HG03135 (cell line): ENCODE data around the gene PLXNA1.

Source experiments
- ATAC-seq: cut with Tn5 transposase; IDR thresholded peaks from one replicate; pipeline ENCODE4 v1.9.1; 2021; ENCODE audit warnings: mild to moderate bottlenecking, moderate library complexity; ENCODE audit not compliant: unreplicated experiment

PLXNA1 gene

GRCh38 chr3:127015282-127016042 lies 32.5 kb downstream of the PLXNA1 start:
- ATAC-seq: no peak

- no peak for ATAC-seq
Measured at GRCh38 chr3:127016043-127016343, 33.1 kb downstream of the PLXNA1 start.

- no peak for ATAC-seq
Measured at GRCh38 chr3:127016461-127016860, 33.5 kb downstream of the PLXNA1 start.

- no peak for ATAC-seq
Measured at GRCh38 chr3:127017229-127017628, 34.3 kb downstream of the PLXNA1 start.

GRCh38 chr3:127017781-127018180 lies 34.9 kb downstream of the PLXNA1 start:
- no peak for ATAC-seq

- ATAC-seq: no peak
Measured at GRCh38 chr3:127018306-127018828, 35.5 kb downstream of the PLXNA1 start.

- ATAC-seq: no peak
Measured at GRCh38 chr3:127019449-127019848, 36.5 kb downstream of the PLXNA1 start.

- no peak for ATAC-seq
Measured at GRCh38 chr3:127020543-127020942, 37.6 kb downstream of the PLXNA1 start.

GRCh38 chr3:127022849-127023248 lies 39.9 kb downstream of the PLXNA1 start:
- no peak for ATAC-seq

- ATAC-seq: no peak
Measured at GRCh38 chr3:127025456-127025855, 42.5 kb downstream of the PLXNA1 start.

- ATAC-seq: no peak
Measured at GRCh38 chr3:127026036-127026435, 43.1 kb downstream of the PLXNA1 start.

- ATAC-seq: no peak
Measured at GRCh38 chr3:127026661-127027060, 43.7 kb downstream of the PLXNA1 start.

GRCh38 chr3:127027061-127027735 lies 44.3 kb downstream of the PLXNA1 start:
- no peak for ATAC-seq

- no peak for ATAC-seq
Measured at GRCh38 chr3:127027811-127028548, 45.1 kb downstream of the PLXNA1 start.

GRCh38 chr3:127028781-127029657 lies 46.1 kb downstream of the PLXNA1 start:
- no peak for ATAC-seq

GRCh38 chr3:127029658-127030507 lies 47.0 kb downstream of the PLXNA1 start:
- no peak for ATAC-seq

- no peak for ATAC-seq
Measured at GRCh38 chr3:127030508-127031412, 47.8 kb downstream of the PLXNA1 start.

- ATAC-seq: no peak
Measured at GRCh38 chr3:127031413-127031810, 48.5 kb downstream of the PLXNA1 start.

GRCh38 chr3:127031845-127032244 lies 48.9 kb downstream of the PLXNA1 start:
- no peak for ATAC-seq
